Memory B cell (primary cell): ENCODE results near the gene HSPG2.

Experiments
- ATAC-seq: fragments of 150-1000 bp; cut with Tn5 transposase; 2 replicates; pipeline ENCODE4 v1.10.0; 2021; ENCODE audit warnings: low read depth, mild to moderate bottlenecking, moderate library complexity
- DNase-seq, 2 donors: peaks; one replicate each; pipeline ENCODE4 v3.0.0; 2022; ENCODE audit warnings: low spot score in 2 of 2
- H3K27ac Mint-ChIP-seq: one replicate; pipeline ENCODE4 v1.8.0; 2022; ENCODE audit warnings: mild to moderate bottlenecking, moderate library complexity, mixed read lengths
- H3K27me3 Mint-ChIP-seq: one replicate; pipeline ENCODE4 v1.8.0; 2022; ENCODE audit warnings: mixed read lengths
- H3K36me3 Mint-ChIP-seq: one replicate; pipeline ENCODE4 v1.8.0; 2022; ENCODE audit warnings: mild to moderate bottlenecking, mixed read lengths
- H3K4me1 Mint-ChIP-seq: one replicate; pipeline ENCODE4 v1.8.0; 2022; ENCODE audit warnings: mixed read lengths
- H3K4me3 Mint-ChIP-seq: one replicate; pipeline ENCODE4 v1.8.0; 2022; ENCODE audit warnings: mild to moderate bottlenecking, moderate library complexity, mixed read lengths
- H3K9me3 Mint-ChIP-seq: one replicate; pipeline ENCODE4 v1.8.0; 2022; ENCODE audit warnings: mixed read lengths

HSPG2 gene

GRCh38 chr1:21884456-21885235 is 52.5 kb downstream of the HSPG2 start:
- H3K27me3 Mint-ChIP-seq: peaks cover 6% of the 10 kb centered on the region
- H3K27ac Mint-ChIP-seq: no peak overlapping the region
- no peak for ATAC-seq
- no peaks in the 10 kb centered on the region for H3K36me3 Mint-ChIP-seq
- no peaks in the 10 kb centered on the region for H3K9me3 Mint-ChIP-seq
- DNase-seq: no peak
- H3K4me3 Mint-ChIP-seq: no peak overlapping the region
- no peaks in the 10 kb centered on the region for H3K4me1 Mint-ChIP-seq

GRCh38 chr1:21882721-21883415 is 54.2 kb downstream of the HSPG2 start:
- no peak for ATAC-seq
- H3K9me3 Mint-ChIP-seq: no peaks in the 10 kb centered on the region
- H3K36me3 Mint-ChIP-seq: no peaks in the 10 kb centered on the region
- H3K27me3 Mint-ChIP-seq: peaks cover 6% of the 10 kb centered on the region
- DNase-seq: no peak
- H3K27ac Mint-ChIP-seq: peak overlapping the region; percentile 25
- no peak overlapping the region for H3K4me3 Mint-ChIP-seq
- H3K4me1 Mint-ChIP-seq: no peaks in the 10 kb centered on the region

- H3K4me1 Mint-ChIP-seq: no peaks in the 10 kb centered on the region
- no peaks in the 10 kb centered on the region for H3K9me3 Mint-ChIP-seq
- no peak overlapping the region for H3K4me3 Mint-ChIP-seq
- peaks cover 3% of the 10 kb centered on the region for H3K27me3 Mint-ChIP-seq
- DNase-seq (no peak), ATAC-seq (no peak)
- no peak overlapping the region for H3K27ac Mint-ChIP-seq
- H3K36me3 Mint-ChIP-seq: no peaks in the 10 kb centered on the region
Observed at GRCh38 chr1:21881250-21881649, 55.9 kb downstream of the HSPG2 start.

GRCh38 chr1:21880619-21880970 is 56.5 kb downstream of the HSPG2 start:
- Mint-ChIP-seq H3K27me3 (peaks cover 3% of the 10 kb centered on the region), H3K4me1 (no peaks in the 10 kb centered on the region), H3K4me3 (no peak overlapping the region), H3K36me3 (no peaks in the 10 kb centered on the region), H3K9me3 (no peaks in the 10 kb centered on the region), H3K27ac (no peak overlapping the region)
- ATAC-seq: no peak
- DNase-seq: no peak

- no peak overlapping the region for H3K4me3 Mint-ChIP-seq
- H3K4me1 Mint-ChIP-seq: no peaks in the 10 kb centered on the region
- H3K36me3 Mint-ChIP-seq: no peaks in the 10 kb centered on the region
- H3K27me3 Mint-ChIP-seq: peaks cover 3% of the 10 kb centered on the region
- DNase-seq (no peak), ATAC-seq (no peak)
- no peak overlapping the region for H3K27ac Mint-ChIP-seq
- no peaks in the 10 kb centered on the region for H3K9me3 Mint-ChIP-seq
Observed at GRCh38 chr1:21879928-21880618, 57.0 kb downstream of the HSPG2 start.

GRCh38 chr1:21878840-21879478 is 58.2 kb downstream of the HSPG2 start:
- DNase-seq (no peak), ATAC-seq (no peak)
- Mint-ChIP-seq H3K4me3 (no peak overlapping the region), H3K36me3 (no peaks in the 10 kb centered on the region), H3K9me3 (no peaks in the 10 kb centered on the region), H3K27me3 (peaks cover 1% of the 10 kb centered on the region), H3K4me1 (no peaks in the 10 kb centered on the region), H3K27ac (no peak overlapping the region)

- DNase-seq (no peak), ATAC-seq (no peak)
- Mint-ChIP-seq H3K9me3 (no peaks in the 10 kb centered on the region), H3K27ac (no peak overlapping the region), H3K27me3 (peaks cover 1% of the 10 kb centered on the region), H3K36me3 (no peaks in the 10 kb centered on the region), H3K4me3 (no peak overlapping the region), H3K4me1 (no peaks in the 10 kb centered on the region)
Observed at GRCh38 chr1:21878009-21878773, 58.9 kb downstream of the HSPG2 start.

GRCh38 chr1:21876267-21876666 is 60.8 kb downstream of the HSPG2 start:
- DNase-seq (no peak), ATAC-seq (no peak)
- Mint-ChIP-seq H3K9me3 (no peaks in the 10 kb centered on the region), H3K36me3 (no peaks in the 10 kb centered on the region), H3K4me3 (no peak overlapping the region), H3K4me1 (peaks cover 5% of the 10 kb centered on the region), H3K27ac (no peak overlapping the region), H3K27me3 (peaks cover 1% of the 10 kb centered on the region)

GRCh38 chr1:21875621-21876063 is 61.5 kb downstream of the HSPG2 start:
- no peaks in the 10 kb centered on the region for H3K36me3 Mint-ChIP-seq
- ATAC-seq (no peak), DNase-seq (no peak)
- H3K4me3 Mint-ChIP-seq: no peak overlapping the region
- peaks cover 5% of the 10 kb centered on the region for H3K4me1 Mint-ChIP-seq
- no peaks in the 10 kb centered on the region for H3K9me3 Mint-ChIP-seq
- H3K27me3 Mint-ChIP-seq: no peaks in the 10 kb centered on the region
- no peak overlapping the region for H3K27ac Mint-ChIP-seq

- peaks cover 5% of the 10 kb centered on the region for H3K4me1 Mint-ChIP-seq
- ATAC-seq (no peak), DNase-seq (no peak)
- H3K9me3 Mint-ChIP-seq: no peaks in the 10 kb centered on the region
- H3K27ac Mint-ChIP-seq: no peak overlapping the region
- no peaks in the 10 kb centered on the region for H3K36me3 Mint-ChIP-seq
- H3K4me3 Mint-ChIP-seq: no peak overlapping the region
- H3K27me3 Mint-ChIP-seq: no peaks in the 10 kb centered on the region
Observed at GRCh38 chr1:21874778-21875547, 62.1 kb downstream of the HSPG2 start.

GRCh38 chr1:21874328-21874727 is 62.8 kb downstream of the HSPG2 start:
- H3K27ac Mint-ChIP-seq: no peak overlapping the region
- peaks cover 5% of the 10 kb centered on the region for H3K4me1 Mint-ChIP-seq
- H3K9me3 Mint-ChIP-seq: no peaks in the 10 kb centered on the region
- no peak overlapping the region for H3K4me3 Mint-ChIP-seq
- ATAC-seq: no peak
- H3K27me3 Mint-ChIP-seq: no peaks in the 10 kb centered on the region
- H3K36me3 Mint-ChIP-seq: no peaks in the 10 kb centered on the region
- DNase-seq: no peak

GRCh38 chr1:21873761-21874160 is 63.3 kb downstream of the HSPG2 start:
- ATAC-seq: no peak
- no peaks in the 10 kb centered on the region for H3K27me3 Mint-ChIP-seq
- no peaks in the 10 kb centered on the region for H3K36me3 Mint-ChIP-seq
- DNase-seq: no peak
- H3K9me3 Mint-ChIP-seq: no peaks in the 10 kb centered on the region
- no peak overlapping the region for H3K27ac Mint-ChIP-seq
- peaks cover 5% of the 10 kb centered on the region for H3K4me1 Mint-ChIP-seq
- no peak overlapping the region for H3K4me3 Mint-ChIP-seq

GRCh38 chr1:21873174-21873573 is 63.9 kb downstream of the HSPG2 start:
- Mint-ChIP-seq H3K36me3 (no peaks in the 10 kb centered on the region), H3K27ac (no peak overlapping the region), H3K4me1 (peaks cover 5% of the 10 kb centered on the region), H3K27me3 (no peaks in the 10 kb centered on the region), H3K9me3 (no peaks in the 10 kb centered on the region), H3K4me3 (no peak overlapping the region)
- DNase-seq (no peak), ATAC-seq (no peak)
